Measurements from ENCODE around the gene BUD31. TPM values are rescaled to one million over a fixed set of nuclear protein-coding genes. Genes with fewer than 3 reads are reported as not detected.

BUD31 gene
- total and polyA plus RNA-seq, 2 of the 8 experiments (the other 6 are each of a cell fraction or from before 2014, with no cell fraction given): 46.7 to 114 TPM

- 93% methylated on average over 10 of the region's 10 CpGs; no CpG with 5 or more reads in 1 of the 2 experiments for WGBS, 2 experiments (ENCODE audit: extremely low coverage in 1 of 2, insufficient coverage in 1 of 2, insufficient read length in 1 of 2, insufficient replicate concordance in 2 of 2, low coverage in 1 of 2, low lambda C conversion rate in 2 of 2, missing lambda C conversion rate in 1 of 2)
- FAIRE-seq (no peak), DNase-seq (ENCODE audit: low read depth in 1 of 2, low spot score in 2 of 2) (no peak)
- H2AK5ac ChIP-seq (ENCODE audit: low read depth, low read length): no peak overlapping the region
- H3K23me2 ChIP-seq (ENCODE audit: low read depth, low read length): no peaks in the 10 kb centered on the region
- TF ChIP-seq SUZ12 (IDR thresholded peaks at IDR 0.05; ENCODE audit: low read length) (no peak), TEAD4 (IDR thresholded peaks at IDR 0.05; ENCODE audit: low read depth, low read length) (no peak), CHD1 (IDR thresholded peaks at IDR 0.05; ENCODE audit: low read depth, low read length) (no peak), RXRA (IDR thresholded peaks at IDR 0.05; ENCODE audit: insufficient read depth, low read depth, low read length) (no peak), ATF2 (IDR thresholded peaks at IDR 0.05; ENCODE audit: low read length) (no peak), SIRT6 (IDR thresholded peaks at IDR 0.05; ENCODE audit: low read length) (no peak), MAFK (IDR thresholded peaks at IDR 0.05; ENCODE audit: low read depth, low read length) (no peak)
- H2BK120ac ChIP-seq (replicated peaks; ENCODE audit: low read depth, low read length): no peak overlapping the region
- H3K56ac ChIP-seq (replicated peaks; ENCODE audit: insufficient read length, low read depth, low read length): no peak overlapping the region
- POLR2A ChIA-PET (ENCODE audit: partially characterized antibody): interaction anchor here (0.6 to 3.5 kb wide), 12 partner anchors 9 to 55 kb away, joined by 3 to 18 read pairs (median 4); partner anchors contain the start of genes BUD31, CPSF4, PDAP1 and PTCD1
- no peak overlapping the region for H3K27ac ChIP-seq (ENCODE audit: low read depth, low read length)
- H2BK15ac ChIP-seq (ENCODE audit: low read length): no peak overlapping the region
- H3K14ac ChIP-seq (ENCODE audit: insufficient read length): no peak overlapping the region
- H3K4me1 ChIP-seq (replicated peaks in 1 of 4; ENCODE audit: control insufficient read depth in 3 of 4, insufficient read depth in 4 of 4, low read length in 3 of 4): no peaks in the 10 kb centered on the region
- H4K8ac ChIP-seq (ENCODE audit: extremely low read depth, insufficient read depth, low read length): no peak overlapping the region; the same call in 1 of the 2 replicates
- H3K4me2 ChIP-seq (ENCODE audit: insufficient read depth in 1 of 2, low read depth in 2 of 2, low read length in 2 of 2): no peak overlapping the region
- no peaks in the 10 kb centered on the region for H3K27me3 ChIP-seq (replicated peaks in 1 of 4; ENCODE audit: control insufficient read depth in 3 of 4, extremely low read depth in 1 of 4, insufficient read depth in 3 of 4, low read length in 3 of 4)
- no peak overlapping the region for H2BK20ac ChIP-seq (ENCODE audit: low read length)
- no peak overlapping the region for H2AFZ ChIP-seq (ENCODE audit: low read length)
- no peak overlapping the region for H2BK12ac ChIP-seq (ENCODE audit: low read depth, low read length)
- no peak overlapping the region for H4K91ac ChIP-seq (replicated peaks; ENCODE audit: insufficient read length, low read length)
- H3K23ac ChIP-seq (ENCODE audit: insufficient read length): no peak overlapping the region
- no peak overlapping the region for H3K18ac ChIP-seq (ENCODE audit: extremely low read depth, low read length)
- no peaks in the 10 kb centered on the region; the same call in 1 of the 2 replicates for H3K79me1 ChIP-seq (ENCODE audit: low read depth, low read length)
- no peaks in the 10 kb centered on the region for H3K79me2 ChIP-seq (ENCODE audit: control insufficient read depth in 1 of 2, insufficient read depth in 2 of 2, low read length in 2 of 2)
- H3K36me3 ChIP-seq (ENCODE audit: control insufficient read depth in 2 of 4, insufficient read depth in 4 of 4, low read length in 3 of 4): peaks cover 19 to 68% (median 50%) of the 10 kb centered on the region in 4 experiments
- H3K9me3 ChIP-seq (ENCODE audit: insufficient read depth in 2 of 2, low read depth in 1 of 2, low read length in 1 of 2): no peaks in the 10 kb centered on the region; a peak in 1 of 4 replicates
- peaks cover 0 to 8% of the 10 kb centered on the region in 2 experiments for H4K20me1 ChIP-seq (replicated peaks in 1 of 2; ENCODE audit: control insufficient read depth in 1 of 2, insufficient read depth in 2 of 2, low read length in 2 of 2)
- H3K4ac ChIP-seq (replicated peaks; ENCODE audit: insufficient read length, low read depth, low read length): no peak overlapping the region
- no peak overlapping the region for H4K5ac ChIP-seq (ENCODE audit: insufficient read length, low read depth, low read length)
- H3K4me3 ChIP-seq (ENCODE audit: extremely low read depth in 1 of 4, insufficient read depth in 2 of 4, low read depth in 3 of 4, low read length in 4 of 4): no peak overlapping the region
- CTCF ChIA-PET (ENCODE audit: partially characterized antibody): interaction anchor here (1.1 kb wide), 2 partner anchors 18 to 19 kb away, joined by 3 read pairs; no protein-coding TSS in a partner anchor
- no peak overlapping the region for H2BK5ac ChIP-seq (ENCODE audit: low read depth, low read length)
- H3K9ac ChIP-seq (replicated peaks in 1 of 4; ENCODE audit: extremely low read depth in 1 of 4, low read depth in 3 of 4, low read length in 3 of 4): no peak overlapping the region
Observed at GRCh38 chr7:99428972-99429566, 20.3 kb downstream of the BUD31 start.
